ENCODE data around the gene NTPCR.

DNA sequence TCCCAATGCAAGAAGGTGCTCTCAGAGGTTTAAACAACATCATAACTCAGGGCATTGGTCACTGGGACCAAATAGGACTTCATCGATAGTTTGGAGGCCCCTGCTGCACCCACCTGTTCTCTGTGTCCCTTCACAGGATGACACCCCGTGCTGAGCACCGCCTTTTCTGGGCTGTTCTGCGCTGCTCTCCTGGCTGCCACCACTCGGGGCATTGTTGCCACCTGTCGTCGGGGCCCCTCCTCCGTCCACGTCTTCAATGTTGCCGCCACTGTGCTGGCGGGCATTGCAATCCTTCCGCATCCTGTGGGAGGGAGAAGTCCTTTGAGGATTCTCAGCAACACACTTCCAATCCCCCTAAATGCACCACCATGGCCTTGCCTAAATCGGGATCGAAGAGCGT is 47.7 kb downstream of the NTPCR start:
- TF ChIP-seq, protein P1, sequence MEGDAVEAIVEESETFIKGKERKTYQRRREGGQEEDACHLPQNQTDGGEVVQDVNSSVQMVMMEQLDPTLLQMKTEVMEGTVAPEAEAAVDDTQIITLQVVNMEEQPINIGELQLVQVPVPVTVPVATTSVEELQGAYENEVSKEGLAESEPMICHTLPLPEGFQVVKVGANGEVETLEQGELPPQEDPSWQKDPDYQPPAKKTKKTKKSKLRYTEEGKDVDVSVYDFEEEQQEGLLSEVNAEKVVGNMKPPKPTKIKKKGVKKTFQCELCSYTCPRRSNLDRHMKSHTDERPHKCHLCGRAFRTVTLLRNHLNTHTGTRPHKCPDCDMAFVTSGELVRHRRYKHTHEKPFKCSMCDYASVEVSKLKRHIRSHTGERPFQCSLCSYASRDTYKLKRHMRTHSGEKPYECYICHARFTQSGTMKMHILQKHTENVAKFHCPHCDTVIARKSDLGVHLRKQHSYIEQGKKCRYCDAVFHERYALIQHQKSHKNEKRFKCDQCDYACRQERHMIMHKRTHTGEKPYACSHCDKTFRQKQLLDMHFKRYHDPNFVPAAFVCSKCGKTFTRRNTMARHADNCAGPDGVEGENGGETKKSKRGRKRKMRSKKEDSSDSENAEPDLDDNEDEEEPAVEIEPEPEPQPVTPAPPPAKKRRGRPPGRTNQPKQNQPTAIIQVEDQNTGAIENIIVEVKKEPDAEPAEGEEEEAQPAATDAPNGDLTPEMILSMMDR (IDR thresholded peaks at IDR 0.05), result no peak
- no peak for TF ChIP-seq POLR2A (IDR thresholded peaks at IDR 0.05)
